DMS 273 (cell line): Measurements from ENCODE around the gene NPIPA7.
"Not testable (repeated sequence)": the region's sequence is repeated elsewhere in the genome, so short reads cannot be mapped to it uniquely, and the experiment has no call there.

Experiments used
- DNase-seq: peaks from one replicate; lab custom pipeline; 2025; ENCODE audit not compliant: unreplicated experiment; lab: John Stamatoyannopoulos, UW

NPIPA7 gene

GRCh38 chr16:16378840-16379239, at the start of gene NPIPA7:
TSS of gene NPIPA7 (plus strand) at chr16:16379140. CDS start at chr16:16379245, 105 bp downstream.
- DNase-seq, result not testable (repeated sequence)

GRCh38 chr16:16331466-16331865, 47.5 kb upstream of the NPIPA7 start:
- DNase-seq, result not testable (repeated sequence)

- not testable (repeated sequence) for DNase-seq
Observed at GRCh38 chr16:16357556-16357955, 21.4 kb upstream of the NPIPA7 start.

- not testable (repeated sequence) for DNase-seq
Observed at GRCh38 chr16:16358539-16359240, 20.2 kb upstream of the NPIPA7 start.

- not testable (repeated sequence) for DNase-seq
Observed at GRCh38 chr16:16363595-16363994, 15.3 kb upstream of the NPIPA7 start.

- not testable (repeated sequence) for DNase-seq
Observed at GRCh38 chr16:16364100-16364499, 14.8 kb upstream of the NPIPA7 start.

- not testable (repeated sequence) for DNase-seq
Observed at GRCh38 chr16:16364701-16365100, 14.2 kb upstream of the NPIPA7 start.

GRCh38 chr16:16365319-16365718, 13.6 kb upstream of the NPIPA7 start:
- not testable (repeated sequence) for DNase-seq

GRCh38 chr16:16365851-16366250, 13.1 kb upstream of the NPIPA7 start:
- DNase-seq, result not testable (repeated sequence)

- DNase-seq, result not testable (repeated sequence)
Observed at GRCh38 chr16:16366552-16367284, 12.2 kb upstream of the NPIPA7 start.

- DNase-seq, result not testable (repeated sequence)
Observed at GRCh38 chr16:16367285-16367628, 11.7 kb upstream of the NPIPA7 start.

GRCh38 chr16:16369081-16369856, 9.7 kb upstream of the NPIPA7 start:
- DNase-seq, result not testable (repeated sequence)

GRCh38 chr16:16371136-16371735, 7.7 kb upstream of the NPIPA7 start:
- not testable (repeated sequence) for DNase-seq

- DNase-seq, result not testable (repeated sequence)
Observed at GRCh38 chr16:16374192-16374591, 4.7 kb upstream of the NPIPA7 start.

GRCh38 chr16:16399685-16400084, 20.7 kb downstream of the NPIPA7 start:
- DNase-seq, result not testable (repeated sequence)

GRCh38 chr16:16402333-16402732, 23.4 kb downstream of the NPIPA7 start:
- not testable (repeated sequence) for DNase-seq

GRCh38 chr16:16404283-16404682, 25.3 kb downstream of the NPIPA7 start:
- not testable (repeated sequence) for DNase-seq

- DNase-seq, result not testable (repeated sequence)
Observed at GRCh38 chr16:16405421-16405820, 26.5 kb downstream of the NPIPA7 start.

GRCh38 chr16:16408430-16408829, 29.5 kb downstream of the NPIPA7 start:
- DNase-seq, result not testable (repeated sequence)

GRCh38 chr16:16413773-16414172, 34.8 kb downstream of the NPIPA7 start:
- not testable (repeated sequence) for DNase-seq

- not testable (repeated sequence) for DNase-seq
Observed at GRCh38 chr16:16417071-16417470, 38.1 kb downstream of the NPIPA7 start.
